NB4 (cell line): ENCODE data around the gene ZNF592.
"Not testable (repeated sequence)": the region's sequence is repeated elsewhere in the genome, so short reads cannot be mapped to it uniquely, and the experiment has no call there.

Source experiments
- DNase-seq: peaks from one replicate; pipeline ENCODE4 v3.0.0; 2010; ENCODE audit warnings: low read depth
- H3K4me3 ChIP-seq: one replicate; pipeline ENCODE4 v1.5.1; 2011; ENCODE audit warnings: mild to moderate bottlenecking, low read depth, low read length, moderate library complexity
- CTCF ChIP-seq: IDR thresholded peaks from one replicate; pipeline ENCODE4 v1.5.1; 2012; ENCODE audit warnings: low read depth, low read length
- MAX ChIP-seq: IDR thresholded peaks from 2 replicates; pipeline ENCODE4 v1.6.1; 2011; ENCODE audit warnings: low read depth, low read length
- MYC ChIP-seq: IDR thresholded peaks from 2 replicates; pipeline ENCODE4 v1.6.1; 2011; ENCODE audit warnings: low read depth, low read length
- POLR2A ChIP-seq: IDR thresholded peaks from 2 replicates; pipeline ENCODE4 v1.6.1; 2011; ENCODE audit warnings: mild to moderate bottlenecking; ENCODE audit not compliant: insufficient read length; ENCODE audit errors: extremely low read depth

Gene ZNF592

GRCh38 chr15:84845631-84846030, 97.2 kb downstream of the ZNF592 start:
- peak; percentile 60 for DNase-seq
- H3K4me3 ChIP-seq = not testable (repeated sequence)
- peak; percentile 57 for TF ChIP-seq CTCF

DNA sequence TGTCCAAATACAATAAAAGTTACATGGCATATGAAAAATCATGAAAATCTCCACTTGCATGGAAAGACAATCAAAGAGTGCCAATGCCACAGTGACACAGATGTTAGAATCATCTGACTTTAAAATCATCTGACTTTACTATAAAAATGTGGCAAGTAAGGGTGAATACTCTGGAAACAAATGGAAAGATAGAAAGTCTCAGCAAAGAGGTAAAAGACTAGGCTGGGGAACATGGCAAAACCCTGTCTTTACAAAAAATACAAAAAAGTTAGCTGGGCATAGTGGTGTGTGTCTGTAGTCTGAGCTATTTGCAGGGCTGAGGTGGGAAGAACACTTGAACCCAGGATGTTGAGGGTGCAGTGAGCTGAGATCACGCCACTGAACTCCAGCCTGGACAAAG, 97.9 kb downstream of the ZNF592 start:
- no peak for TF ChIP-seq CTCF
- no peak for TF ChIP-seq MAX
- H3K4me3 ChIP-seq = no peak overlapping the region
- DNase-seq = no peak

DNA sequence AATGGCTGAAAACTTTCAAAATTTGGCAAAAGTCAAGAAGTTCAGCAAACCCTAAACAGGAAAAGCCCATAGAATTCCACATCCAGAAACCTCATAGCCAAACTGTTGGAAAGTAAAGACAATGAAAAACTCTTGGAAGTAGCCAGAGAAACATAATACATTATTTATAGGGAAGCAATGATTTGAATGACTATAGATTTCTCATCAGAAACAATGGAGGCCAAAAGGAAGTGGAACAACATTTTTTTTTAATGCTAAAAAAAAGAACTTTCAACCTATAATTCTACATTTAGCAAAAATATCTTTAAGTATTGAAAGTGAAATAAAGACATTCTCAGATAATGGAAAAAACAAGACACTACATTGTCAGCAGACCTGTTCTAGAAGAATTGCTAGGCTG, 99.0 kb downstream of the ZNF592 start:
- DNase-seq = no peak
- no peak overlapping the region for H3K4me3 ChIP-seq
- TF ChIP-seq MAX (no peak), MYC (no peak), CTCF (no peak), POLR2A (no peak)

DNA sequence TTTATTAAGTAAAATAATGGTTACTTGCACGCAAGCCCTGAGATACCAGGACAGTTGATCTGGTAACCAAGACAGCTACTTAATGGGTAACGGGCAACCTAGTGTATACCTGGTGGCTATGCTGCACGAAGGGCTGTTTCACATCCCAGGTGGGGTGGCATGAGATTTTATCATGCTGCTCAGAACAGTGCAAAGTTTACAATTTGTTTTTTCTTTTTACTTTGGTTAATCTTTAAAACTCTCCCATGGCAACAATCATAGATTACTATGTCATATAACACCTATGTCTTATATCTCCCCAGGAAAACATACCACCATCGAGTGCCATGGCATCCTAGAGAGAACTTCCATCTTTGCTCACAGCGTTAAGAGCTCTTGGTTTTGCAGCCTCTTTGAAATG, 103.8 kb downstream of the ZNF592 start:
- DNase-seq = no peak

GRCh38 chr15:84855136-84855535, 106.7 kb downstream of the ZNF592 start:
- no peak for DNase-seq
- no peak for TF ChIP-seq CTCF
- TF ChIP-seq MAX = no peak
- no peak for TF ChIP-seq MYC
- TF ChIP-seq POLR2A = no peak
- no peak overlapping the region for H3K4me3 ChIP-seq

More for the DNA sequence above, 103.8 kb downstream of the ZNF592 start:
- TF ChIP-seq CTCF = no peak
- TF ChIP-seq MYC = no peak
- no peak for TF ChIP-seq POLR2A
- no peak for TF ChIP-seq MAX
- H3K4me3 ChIP-seq = no peak overlapping the region

- no peak for TF ChIP-seq POLR2A
- TF ChIP-seq CTCF = no peak
- no peak for TF ChIP-seq MYC
- TF ChIP-seq MAX = no peak
- DNase-seq = no peak
- H3K4me3 ChIP-seq = no peak overlapping the region
Observed at GRCh38 chr15:84855765-84856164, 107.4 kb downstream of the ZNF592 start.
